Measurements from ENCODE around the gene COP1.
"Not testable (repeated sequence)": the region's sequence is repeated elsewhere in the genome, so short reads cannot be mapped to it uniquely, and the experiment has no call there.

Gene COP1

DNA sequence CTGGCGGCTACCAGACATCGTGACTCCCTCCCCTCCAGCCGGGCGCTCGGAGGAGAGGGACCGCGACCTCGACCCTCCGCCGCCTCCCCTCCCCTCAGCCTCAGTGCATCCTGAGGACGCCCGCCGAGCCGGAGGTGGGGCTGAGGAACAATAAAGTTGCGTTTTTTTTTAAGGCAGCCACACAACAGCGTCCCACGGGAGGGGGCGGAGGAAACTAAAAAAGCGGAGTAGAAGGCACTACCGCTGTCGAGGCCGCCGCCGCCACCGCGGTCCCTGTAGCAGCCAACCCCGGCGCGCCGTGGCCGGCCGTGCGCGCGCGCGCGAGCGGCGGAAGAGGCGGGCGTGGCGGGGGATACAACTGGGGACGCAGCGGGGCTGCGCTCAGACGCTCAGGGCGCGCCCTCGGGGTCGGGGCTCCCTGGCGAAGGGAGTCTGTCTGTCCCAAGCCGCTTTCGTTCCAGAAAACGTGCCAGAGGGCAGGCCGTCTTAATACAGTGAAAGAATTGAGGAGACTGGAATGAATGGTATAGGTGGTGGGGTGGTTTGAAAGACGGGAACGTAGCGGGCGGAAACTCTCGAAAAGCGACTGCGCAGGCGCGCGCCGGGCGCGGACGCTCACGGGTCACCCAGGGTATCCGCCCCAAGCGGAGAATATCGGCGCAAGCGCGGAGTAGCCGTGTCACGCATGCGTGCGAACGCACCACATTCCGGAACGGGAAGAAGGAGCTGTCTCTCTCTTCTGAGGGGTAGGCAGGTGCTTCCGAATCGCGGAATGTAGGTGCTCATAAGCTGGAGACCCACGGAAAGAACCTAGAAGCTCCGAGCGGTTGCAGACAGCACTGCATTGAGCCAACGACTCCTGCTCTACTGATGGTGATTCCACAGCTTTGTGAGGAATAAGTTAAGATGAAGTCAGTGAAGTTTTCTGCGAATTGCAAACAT lies at the start of gene COP1:
Gene COP1 (minus strand): TSS at position 326 of the 942 bp plus-strand sequence. CDS start 308 bp downstream, at position 18.
- DNase-seq, result peak; percentile 99

DNA sequence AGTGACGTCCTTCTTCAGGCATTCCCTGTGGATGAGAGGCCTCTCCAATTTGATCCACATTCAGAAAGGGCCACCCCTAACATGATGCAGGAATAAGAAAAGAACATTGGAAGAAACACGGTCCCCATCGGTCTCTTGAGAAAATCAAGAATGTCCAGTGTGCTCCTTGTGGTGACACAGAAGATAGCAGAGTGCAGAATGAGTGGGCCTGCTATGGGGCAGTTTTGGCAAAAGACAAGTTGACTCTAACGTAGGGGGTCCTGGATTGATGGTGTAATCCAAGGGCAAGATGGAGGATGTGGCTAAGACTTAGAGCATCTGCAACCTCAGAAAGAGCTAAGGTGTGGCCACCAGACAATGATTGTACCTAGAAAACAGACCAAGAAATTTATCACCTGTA lies 45.1 kb upstream of the COP1 start:
- DNase-seq, result no peak

DNA sequence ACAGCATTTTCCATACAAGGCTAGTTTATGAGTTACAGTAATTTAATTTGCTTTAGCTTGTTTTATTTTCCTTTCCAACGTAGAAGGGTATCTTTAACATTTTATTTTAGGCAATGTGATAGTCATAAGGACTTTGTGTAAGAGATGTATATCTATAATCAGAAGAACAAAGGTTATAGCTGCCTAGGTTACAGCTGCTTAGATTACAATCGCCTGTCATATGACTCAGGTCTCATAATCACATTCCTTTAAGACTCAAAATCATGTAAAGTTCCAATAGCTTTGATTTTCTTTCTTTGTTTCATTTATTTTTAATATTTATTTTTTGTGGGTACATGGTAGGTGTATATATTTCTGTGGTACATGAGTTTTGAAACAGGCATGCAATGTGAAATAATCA lies 37.8 kb upstream of the COP1 start:
- no peak for DNase-seq

DNA sequence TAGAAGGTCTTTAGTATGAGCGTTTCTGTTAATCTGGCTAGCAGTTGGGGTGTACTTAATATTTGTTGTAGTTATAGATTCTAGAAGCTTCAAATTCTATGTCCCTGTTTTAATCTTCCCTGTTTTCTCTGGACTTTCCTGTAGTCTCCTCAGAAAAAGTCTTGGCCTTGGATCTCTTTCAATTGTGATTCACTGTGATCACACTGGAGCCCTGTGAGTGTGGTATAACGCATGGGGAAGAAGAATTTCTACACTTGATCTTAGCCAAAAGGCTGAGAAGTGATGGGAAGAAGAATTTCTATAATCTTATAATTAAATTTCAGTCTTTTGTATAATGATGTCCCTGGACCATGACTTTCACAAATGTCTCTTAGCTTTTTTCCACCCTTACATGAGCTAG lies 36.7 kb upstream of the COP1 start:
- DNase-seq, result no peak

DNA sequence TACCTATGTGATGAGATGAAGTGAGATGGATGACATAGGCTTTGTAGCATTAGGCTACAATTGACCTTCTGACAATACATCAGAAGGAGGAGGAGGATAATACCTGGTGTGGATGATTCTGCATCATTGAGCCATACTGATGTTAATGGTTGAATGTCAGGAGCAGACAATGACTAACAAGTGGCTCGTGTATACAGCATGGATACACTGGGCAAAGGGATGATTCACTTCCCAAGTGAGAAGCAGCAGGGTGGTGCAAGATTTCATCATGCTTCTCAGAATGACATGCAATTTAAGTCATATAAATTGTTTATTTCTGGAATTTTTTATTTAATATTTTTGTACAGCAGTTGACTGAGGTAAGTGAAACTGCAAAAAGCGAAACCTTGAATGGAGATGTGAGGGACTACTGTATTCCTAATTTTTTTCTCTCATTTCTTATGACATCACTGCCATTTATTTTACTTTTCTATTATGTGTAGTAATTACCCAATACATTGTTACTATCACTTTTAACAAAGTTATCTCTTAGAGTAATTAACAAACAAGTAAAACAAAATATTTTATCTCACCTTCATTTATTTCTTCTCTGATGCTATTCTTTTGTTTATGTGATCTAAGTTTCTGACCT lies 34.4 kb upstream of the COP1 start:
- DNase-seq, result no peak

DNA sequence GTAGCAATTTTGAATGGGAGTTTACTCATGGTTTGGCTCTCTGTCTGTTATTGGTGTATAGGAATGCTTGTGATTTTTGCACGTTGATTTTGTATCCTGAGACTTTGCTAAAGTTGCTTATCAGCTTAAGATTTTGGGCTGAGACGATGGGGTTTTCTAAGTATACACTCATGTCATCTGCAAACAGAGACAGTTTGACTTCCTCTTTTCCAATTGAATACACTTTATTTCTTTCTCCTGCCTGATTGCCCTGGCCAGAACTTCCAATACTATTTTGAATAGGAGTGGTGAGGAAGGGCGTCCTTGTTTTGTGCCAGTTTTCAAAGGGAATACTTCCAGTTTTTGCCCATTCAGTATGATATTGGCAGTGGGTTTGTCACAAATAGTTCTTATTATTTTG lies 26.6 kb upstream of the COP1 start:
- DNase-seq, result not testable (repeated sequence)

DNA sequence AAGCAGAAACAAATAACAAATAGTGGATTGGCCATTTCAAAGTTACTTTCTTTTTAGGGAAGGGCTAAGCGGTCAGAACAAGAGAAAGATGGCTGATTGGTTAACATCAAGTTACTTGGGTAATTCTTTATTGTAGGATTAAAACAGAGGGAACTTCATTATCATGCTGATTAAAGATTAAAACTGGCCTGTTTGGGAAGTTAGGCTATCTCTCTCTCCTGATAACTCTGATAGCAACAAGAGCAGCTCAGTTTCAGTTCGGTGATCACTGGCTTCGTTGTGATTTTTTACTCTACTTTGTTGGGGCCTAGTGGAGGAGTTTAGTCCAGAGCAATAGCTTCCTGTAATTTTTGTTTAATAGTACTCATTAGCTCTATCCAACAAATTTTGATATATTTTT lies 20.5 kb upstream of the COP1 start:
- DNase-seq, result no peak

DNA sequence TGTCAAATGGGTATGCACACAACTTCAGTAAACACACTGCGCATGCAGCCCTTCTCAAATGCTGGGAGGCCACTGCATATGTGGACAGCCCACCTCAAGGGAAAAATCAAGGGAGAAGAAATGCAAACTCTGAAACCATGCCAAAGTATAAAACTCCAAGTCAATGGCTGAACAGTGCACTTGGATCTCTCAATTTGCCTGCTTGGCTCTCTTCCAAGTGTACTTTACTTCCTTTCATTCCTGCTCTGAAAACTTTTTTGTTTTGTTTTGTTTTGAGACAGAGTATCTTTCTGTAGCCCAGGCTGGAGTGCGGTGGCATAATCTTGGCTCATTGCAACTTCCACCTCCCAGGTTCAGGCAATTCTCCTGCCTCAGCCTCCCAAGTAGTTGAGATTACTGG lies 18.8 kb upstream of the COP1 start:
- no peak for DNase-seq

DNA sequence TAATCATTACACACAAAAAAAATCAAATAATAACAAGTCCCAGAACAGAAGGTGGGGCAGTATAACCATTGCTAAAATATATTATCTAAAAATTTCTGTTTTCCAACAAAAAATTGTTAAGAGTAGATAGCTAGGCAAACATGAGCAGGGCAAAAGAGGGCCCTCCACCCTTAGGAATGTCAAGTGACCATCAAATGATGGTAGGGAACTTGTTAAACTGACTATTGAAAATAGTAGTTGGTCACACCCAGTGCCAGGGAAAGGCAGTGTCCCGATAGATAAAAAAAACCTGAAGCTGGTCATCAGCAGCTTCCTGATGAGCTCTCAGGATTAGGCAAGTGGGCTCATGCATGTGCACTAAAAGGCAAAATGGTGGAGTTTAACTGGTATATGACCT lies 18.4 kb upstream of the COP1 start:
- no peak for DNase-seq

DNA sequence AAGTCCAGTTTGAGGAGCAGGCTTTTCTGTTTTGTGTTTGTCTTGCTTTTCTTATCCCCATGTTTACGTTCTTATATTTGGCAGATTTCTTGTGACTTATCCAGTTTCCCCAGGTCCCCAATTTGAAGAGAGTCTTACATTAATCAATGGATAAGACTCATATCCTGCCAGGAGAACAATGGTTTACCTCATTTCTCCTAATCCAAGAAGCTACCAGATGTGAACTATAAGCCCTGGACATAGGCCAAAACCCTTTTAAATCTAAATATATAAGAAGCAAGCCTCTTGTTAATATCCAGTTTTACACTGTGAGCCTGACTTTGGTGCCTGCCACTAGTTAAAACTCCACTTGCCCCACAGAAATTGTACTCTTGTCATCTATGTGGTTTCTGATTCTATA lies 15.1 kb upstream of the COP1 start:
- peak; percentile 92 for DNase-seq

DNA sequence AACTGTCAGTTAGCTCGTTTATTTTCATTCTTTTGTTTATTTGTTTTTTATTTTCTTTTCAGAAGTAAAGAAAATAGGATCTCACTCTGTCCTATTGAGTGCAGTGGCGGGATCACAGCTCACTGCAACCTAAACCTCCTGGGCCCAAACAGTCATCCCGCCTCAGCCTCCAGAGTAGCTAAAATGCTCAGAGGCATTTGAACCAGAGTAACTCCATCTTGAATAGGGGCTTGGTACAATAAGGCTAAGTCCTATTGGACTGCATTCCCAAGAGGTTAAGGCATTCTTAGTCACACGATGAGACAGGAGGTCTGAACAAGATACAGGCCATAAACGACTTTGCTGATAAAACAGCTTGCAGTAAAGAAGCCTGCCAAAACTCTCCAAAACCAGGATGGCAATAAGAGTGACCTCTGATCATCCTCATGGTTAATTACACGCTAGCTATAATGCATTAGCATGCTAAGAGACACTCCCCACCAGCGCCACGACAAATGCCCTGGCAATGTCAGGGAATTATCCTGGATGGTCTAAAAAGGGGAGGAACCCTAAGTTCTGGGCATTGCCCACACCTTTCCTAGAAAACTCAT lies 13.1 kb upstream of the COP1 start:
- DNase-seq, result no peak

DNA sequence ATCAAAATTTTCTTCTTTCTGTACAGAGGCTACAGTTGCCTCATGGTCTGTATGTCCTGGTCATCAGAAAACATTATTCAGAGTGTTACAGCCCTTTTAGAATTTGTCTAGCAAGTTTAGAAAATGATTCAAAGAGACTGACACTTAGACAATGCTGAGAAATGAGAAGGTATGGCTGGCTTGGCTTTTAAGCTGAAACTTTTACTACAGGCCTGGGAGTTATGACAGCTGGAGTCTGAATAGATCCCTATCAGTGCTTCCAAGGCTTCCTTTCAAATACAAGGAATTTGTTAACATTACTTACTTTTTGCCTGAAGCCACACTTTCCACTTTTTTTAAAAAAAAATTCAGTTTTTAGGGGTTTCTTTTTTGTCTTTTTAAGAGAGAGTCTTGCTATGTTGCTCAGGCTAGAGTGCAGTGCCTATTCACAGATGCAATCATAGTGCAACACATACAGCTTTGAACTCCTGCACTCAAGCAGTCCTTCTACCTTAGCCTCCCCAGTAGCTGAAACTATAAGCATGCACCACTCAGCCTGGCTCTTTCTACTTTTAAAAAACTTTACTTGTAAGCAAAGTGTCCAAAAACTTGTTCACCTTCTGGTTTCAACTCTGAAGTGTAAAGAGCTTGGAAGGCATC lies 10.5 kb upstream of the COP1 start:
- no peak for DNase-seq

DNA sequence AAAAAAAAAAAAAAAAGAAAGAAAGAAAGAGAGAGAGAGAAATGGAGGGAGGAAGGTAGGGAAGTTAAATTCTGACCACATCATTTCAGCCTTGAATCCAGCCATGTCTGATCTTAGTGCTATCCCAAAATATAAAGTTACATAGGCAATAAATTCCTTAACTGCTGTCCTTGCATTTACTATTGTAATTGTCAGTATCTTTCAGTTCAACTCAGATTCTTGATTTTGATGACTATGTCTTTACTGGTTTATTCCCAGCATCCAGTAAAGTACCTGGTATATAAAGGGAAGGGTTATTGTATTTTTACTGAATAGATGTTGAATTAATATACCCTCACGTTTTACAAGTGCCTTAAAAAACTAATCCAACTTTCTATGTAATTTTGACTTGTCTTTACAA lies 8.9 kb upstream of the COP1 start:
- no peak for DNase-seq

DNA sequence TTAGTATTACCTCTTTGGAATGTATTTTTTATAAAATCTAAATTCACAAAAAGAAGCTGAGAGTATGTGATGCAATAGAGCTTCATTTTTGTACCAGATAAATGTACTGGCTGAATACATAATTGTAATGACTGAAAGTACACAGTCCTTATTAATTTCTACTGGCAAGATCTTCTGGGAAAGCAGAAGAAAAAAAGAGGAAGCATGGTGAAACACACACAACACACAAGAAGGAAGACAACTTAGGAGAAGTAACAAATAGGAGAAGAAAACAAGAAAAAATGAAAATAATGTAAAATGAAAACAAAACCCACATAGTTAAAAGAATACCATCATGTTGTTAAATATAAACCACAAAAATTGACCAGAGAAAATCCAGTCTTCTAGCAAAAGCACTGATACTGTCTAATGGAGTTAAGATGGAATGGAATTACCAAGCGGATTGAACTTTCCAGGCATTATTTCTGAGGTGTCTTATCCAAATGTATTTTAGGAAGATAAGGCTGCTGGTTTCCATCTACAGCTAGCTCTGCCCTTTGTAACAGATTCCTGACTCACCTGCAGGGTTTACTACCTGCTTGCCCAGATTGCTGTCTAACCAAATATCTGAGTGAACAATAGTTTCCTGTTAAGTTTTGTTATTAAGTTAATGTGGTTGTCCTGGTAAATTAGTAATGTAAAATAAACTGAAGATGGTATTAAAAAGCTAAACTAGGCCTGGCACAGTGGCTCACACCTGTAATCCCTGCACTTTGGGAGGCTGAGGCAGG lies 4.5 kb upstream of the COP1 start:
- DNase-seq, result no peak

DNA sequence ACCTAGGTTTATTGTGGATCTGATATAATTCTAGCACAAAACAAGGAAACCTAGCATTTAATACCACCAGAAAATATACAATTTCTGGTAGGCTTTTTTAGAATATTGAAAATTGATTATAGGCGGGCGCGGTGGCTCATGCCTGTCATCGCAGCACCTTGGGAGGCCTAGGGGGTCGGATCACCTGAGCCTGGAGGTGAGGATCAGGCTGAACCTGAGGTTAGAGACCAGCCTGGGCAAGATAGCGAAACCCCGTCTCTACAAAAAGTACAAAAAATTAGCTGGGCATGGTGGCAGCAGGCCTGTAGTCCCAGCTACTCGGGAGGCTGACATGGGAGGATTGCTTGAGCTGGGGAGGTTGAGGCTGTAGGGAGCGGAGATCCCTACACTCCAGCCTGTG lies 948 bp upstream of the COP1 start:
- DNase-seq, result no peak

DNA sequence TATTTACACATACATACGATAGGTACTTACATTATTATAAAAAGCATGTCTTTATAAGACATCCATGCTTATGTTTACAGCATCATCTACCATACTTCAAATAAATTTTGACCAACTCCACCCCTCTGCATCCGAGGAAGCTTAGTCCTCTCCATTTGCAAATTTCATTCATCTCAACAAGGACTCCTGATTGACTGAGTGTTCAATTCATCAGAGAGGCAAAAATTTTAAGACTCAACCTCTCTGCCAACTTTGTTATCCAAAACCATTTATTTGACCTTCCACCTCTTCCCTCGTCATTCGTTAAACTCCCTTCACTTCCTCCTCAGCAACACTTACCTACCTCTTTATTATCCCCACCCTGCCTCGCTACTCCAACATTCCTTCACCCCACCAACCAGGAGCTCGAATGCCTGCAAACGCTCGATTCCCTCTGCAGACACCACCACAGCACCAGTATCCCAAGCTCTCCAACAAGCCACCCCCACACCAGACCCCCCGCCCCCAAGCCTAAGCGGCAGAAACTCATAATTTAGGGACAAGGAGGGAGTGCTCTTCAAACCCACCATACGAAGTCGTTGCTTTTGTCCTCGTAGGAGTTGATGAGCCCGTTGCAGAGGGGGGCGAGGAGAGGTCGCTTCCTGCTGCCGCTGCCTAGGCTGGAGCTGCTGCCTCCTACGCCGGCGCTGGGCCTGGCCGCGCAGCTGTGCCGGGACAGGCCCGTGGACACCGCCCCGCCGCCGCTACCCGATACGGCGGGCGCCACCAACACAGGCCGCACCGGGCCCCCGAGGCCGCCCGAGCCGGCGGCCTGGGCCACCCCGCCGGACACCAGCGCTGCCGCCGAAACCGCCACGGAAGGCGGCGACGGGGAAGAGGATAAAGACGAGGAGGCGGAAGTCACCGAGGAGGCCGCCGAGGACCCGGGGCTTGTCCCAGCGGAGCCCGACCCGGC lies 803 bp downstream of the COP1 start:
- DNase-seq, result peak; percentile 66

DNA sequence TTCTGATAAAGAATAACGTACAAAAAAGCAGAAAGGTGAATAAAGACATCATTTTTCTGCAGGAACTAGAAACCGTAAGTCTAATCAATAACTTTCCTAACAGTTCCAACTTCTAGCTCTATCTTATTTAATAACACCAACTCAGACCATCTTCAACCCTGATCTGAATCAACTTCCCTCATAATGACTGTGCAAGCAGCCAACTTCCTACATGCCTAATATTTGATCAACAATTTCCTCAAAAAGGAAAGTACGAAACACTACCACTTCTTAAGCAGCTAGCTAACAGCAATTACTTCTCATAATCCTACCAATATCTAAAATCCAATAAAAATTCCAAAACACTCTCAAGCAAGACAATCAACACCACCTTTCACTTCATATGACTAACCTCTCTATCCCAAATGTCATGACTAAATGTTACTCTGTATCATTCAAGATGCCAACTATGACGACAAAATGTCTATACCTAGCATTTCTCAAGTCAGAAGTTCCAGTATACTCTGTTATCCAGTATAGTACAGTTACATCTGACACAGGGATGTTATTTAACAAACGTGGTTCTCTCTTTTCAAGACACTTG lies 1.7 kb downstream of the COP1 start:
- DNase-seq, result no peak

DNA sequence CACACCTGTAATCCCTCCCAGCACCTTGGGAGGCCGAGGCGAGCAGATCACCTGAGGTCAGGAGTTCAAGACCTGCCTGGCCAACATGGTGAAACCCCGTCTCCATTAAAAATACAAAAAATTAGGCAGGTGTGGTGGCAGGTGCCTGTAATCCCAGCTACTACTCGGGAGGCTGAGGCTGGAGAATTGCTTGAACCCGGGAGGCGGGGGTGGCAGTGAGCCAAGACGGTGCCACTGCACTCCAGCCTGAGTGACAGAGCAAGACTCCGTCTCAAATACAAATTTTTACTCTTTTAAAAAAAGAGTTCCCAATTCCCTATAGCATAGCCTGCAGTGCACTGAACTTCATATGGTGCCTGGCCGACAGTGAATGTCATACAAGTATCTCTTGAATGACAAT lies 2.4 kb downstream of the COP1 start:
- not testable (repeated sequence) for DNase-seq

DNA sequence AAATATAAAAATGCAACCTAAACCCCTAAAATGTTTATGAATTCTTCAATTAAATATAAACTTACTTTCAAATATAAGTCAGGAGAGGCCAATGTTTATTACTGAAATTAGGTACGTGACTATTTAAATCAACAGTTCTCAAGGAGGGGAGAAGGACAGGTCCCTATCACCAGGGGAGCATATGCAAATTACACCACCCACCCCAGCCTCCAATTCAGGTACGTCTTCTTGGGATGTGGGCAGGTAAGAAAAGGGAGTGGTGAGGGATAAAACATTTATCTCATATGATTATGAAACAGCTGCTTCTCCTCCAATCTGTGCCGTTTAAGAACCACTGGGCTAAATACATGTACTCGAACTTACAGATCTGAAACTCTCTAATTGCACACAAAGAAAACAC lies 3.4 kb downstream of the COP1 start:
- no peak for DNase-seq

DNA sequence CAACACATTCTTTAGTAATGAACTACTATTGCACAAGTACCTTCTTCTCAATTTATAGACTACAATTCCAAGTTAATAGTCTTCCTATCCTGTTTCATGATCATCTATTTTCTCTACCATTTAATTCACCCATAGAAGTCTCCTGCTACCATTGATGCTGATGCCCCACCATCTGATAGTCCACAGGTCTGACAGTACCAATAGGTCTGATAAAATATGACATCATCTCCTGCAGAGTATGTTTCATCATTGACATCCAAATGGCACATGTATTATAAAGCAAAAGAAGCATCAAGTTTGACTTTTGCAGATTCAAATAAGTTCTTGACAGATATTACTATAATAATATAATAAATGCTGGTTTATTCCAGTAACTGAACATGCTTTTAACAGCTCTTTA lies 5.5 kb downstream of the COP1 start:
- DNase-seq, result no peak

DNA sequence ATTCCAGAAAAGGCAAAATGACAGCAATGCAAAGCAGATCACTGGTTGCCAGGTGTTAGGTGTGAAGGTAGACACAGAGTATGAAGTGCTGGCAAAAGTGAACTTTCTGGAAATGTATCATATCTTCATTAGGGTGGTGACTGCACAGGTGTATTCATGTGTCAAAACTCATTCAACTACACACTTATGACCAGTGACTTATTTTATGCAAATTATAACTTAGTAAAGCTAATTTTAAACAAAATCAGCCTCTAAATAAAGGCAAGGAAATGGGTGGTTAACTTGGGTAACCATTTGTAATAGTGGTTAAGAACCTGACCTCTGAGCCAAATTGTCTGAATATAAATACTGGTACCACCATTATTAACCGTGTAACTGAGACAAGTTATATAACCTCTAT lies 7.4 kb downstream of the COP1 start:
- DNase-seq, result no peak

Data from NCI-H82 (cell line).